Anterior cingulate cortex (tissue), 58 donors: ENCODE measurements around the gene MGAT5B.

Experiments
- DNase-seq, 58 donors: peaks; one replicate each; lab custom pipeline; 2025; lab: John Stamatoyannopoulos, UW

The MGAT5B gene

GRCh38 chr17:76944477-76944876, 76.3 kb downstream of the MGAT5B start:
- DNase-seq: no peak

DNA sequence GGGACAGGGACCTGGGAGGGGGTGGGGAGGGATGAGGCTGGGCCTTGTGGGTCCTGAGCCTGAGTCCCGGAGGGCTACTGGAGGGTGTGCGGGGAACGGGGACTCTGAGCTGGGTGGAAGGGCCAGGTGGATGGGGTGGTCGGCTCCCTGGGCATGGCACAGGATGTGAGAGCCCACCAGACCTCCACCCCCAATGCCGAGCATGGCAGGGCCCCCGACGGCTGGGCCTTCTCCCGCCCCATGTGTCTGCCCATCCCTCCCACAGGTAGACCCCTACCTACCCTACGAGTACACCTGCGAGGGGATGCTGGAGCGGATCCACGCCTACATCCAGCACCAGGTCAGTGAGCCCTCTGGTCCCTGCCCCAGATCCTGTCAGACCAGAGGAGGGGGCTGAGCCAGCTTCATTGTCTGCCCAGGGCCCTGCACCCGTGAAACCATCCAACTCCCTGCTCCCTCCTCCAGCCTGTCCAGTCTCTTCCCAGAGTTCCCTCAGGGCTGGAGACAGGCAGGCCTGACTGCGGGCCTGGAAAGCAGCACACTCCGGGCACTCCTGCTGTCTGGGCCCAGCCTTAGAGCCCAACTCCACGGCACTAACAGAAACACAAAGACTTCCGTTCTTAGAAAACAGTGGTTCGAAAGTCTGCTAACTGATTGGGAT, 78.0 kb downstream of the MGAT5B start:
- no peak for DNase-seq

- DNase-seq: no peak
Observed at GRCh38 chr17:76946772-76947135, 78.5 kb downstream of the MGAT5B start.

DNA sequence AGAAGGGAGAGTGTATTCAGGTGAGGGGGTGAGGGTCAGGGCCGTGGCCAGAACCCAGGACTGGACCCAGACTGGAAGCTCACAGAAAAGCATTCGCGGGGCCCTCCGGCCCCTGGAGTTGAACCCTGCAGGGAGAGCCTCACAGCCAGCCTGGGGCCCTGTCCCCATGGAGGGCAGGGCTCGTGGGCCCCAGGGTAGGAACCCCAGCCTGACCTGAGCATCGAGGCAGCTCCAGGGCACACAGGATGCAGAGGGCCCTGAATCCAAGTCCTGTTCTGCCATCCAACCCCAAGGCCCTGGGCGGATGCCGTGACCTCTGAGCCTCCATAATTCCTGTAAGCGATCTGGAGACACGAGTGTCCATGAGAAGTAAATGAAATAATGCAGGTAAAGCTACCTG, 79.1 kb downstream of the MGAT5B start:
- DNase-seq: no peak

GRCh38 chr17:76947771-76948170, 79.6 kb downstream of the MGAT5B start:
- DNase-seq: no peak

GRCh38 chr17:76948301-76948700, 80.1 kb downstream of the MGAT5B start:
- DNase-seq: no peak

- DNase-seq: peak in 16 of 58 donors; percentile 10 to 45 (median 24)
Observed at GRCh38 chr17:76948726-76949342, 80.6 kb downstream of the MGAT5B start.

DNA sequence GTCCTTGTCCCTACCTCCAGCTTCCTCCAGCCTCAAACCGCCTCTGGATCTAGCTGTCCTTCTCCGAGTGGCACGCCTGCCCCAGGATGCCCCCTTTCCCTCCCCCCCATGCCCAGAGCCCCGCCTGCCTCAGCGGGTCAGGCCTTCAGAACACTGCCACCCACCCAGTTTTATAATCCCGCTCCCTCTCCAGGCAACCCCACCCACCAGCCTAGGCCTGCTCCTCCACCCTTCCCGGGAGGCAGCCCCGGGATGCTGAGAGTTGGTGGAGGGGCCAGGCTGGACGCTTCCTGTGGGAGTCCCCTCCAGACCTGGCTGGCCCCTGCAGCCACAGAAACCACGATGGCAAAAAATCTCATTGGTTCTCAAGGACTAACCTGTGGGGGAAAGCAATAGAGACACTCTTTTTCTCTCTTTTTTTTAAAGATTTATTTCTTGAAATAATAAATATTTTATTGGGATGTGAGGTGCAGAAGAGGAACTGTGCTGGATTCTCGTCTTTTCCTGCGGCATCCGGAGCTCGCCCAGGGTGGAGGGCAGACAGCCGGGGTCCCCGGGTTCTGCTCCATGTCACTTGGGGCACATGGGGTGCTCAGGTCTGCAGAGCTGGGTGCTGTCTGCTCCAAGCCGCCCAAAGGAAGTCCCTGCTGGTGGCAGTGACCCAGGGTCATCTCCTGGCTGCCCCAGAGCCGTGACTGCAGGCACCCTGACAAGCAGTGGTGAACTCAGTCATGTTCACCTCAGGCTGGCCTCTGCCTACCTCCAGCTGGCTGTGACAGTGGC, 81.9 kb downstream of the MGAT5B start:
- peak in 1 of 58 donors; percentile 22 for DNase-seq

DNA sequence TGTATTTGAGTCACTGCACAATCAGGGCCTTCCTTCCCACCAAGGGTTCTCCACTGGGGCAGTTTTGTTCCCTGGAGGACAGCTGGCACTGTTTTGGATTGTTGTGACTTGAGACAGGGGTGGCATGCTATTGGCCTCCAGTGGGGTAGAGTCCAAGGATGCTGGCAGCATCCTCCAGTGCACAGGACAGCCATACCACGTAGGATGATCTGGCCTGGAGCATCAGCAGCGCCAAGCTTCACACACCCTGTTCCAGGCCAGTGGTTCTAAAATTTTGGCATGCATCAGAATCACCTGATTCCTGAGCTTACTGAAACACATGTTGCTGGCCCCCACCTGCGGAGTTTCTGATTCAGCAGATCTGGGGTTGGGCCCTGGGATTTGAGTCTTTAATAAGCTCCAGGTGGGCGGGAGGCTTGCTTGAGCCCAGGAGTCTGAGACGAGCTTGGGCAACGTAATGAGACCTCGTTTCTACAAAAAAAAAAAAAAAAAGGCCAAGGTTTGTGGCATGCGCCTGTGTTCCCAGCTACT, 83.2 kb downstream of the MGAT5B start:
- no peak for DNase-seq

GRCh38 chr17:76952402-76952801, 84.2 kb downstream of the MGAT5B start:
- DNase-seq: no peak

- DNase-seq: no peak
Observed at GRCh38 chr17:76953066-76953465, 84.9 kb downstream of the MGAT5B start.

GRCh38 chr17:76953946-76954345, 85.7 kb downstream of the MGAT5B start:
- peak in 2 of 58 donors; percentile 26 to 32 for DNase-seq

DNA sequence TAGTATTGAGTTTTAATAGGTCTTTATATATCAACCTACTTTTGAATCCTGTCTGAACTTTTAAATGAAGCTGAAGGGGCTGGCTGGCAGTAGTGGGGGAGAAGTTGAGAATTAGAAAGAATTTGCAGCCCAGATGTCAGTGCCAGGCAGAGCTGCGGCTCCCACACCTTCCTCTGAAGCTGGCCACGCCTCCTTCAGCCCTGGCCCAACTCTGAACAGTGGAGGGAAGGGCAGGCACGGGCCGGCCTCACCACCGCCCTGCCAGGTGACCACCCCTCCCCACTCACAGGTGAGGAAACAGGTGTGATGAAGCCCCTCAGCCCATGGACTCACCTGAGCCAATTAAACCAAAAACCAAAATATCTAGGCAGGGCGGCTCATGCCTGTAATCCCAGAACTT, 87.0 kb downstream of the MGAT5B start:
- DNase-seq: no peak

- DNase-seq: no peak
Observed at GRCh38 chr17:76956846-76957540, 88.8 kb downstream of the MGAT5B start.

- peak in 7 of 58 donors; percentile 4 to 35 (median 28) for DNase-seq
Observed at GRCh38 chr17:76957678-76958464, 89.7 kb downstream of the MGAT5B start.

DNA sequence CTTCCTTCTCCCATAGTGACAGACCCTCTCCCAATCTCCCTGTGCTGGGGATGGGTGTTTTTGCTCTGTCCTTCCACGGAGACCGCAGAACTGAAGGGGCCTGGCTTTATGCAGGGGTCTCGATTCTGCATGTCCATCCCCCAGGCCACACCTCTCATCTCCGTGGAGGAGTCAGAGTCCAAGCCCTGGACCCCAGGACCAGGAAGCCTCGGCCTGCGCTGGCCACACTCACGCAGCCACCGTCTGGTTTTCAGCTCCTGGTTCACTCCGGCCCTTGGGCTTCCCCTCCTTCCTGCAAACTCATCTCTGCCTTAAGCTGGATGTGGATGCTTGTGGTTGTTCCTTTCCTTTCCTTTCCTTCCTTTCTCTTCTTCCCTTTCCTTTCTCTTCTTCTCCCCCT, 90.8 kb downstream of the MGAT5B start:
- DNase-seq: no peak

GRCh38 chr17:76961869-76962268, 93.7 kb downstream of the MGAT5B start:
- DNase-seq: no peak

GRCh38 chr17:76962858-76963257, 94.7 kb downstream of the MGAT5B start:
- no peak for DNase-seq

GRCh38 chr17:76966016-76966415, 97.8 kb downstream of the MGAT5B start:
- no peak for DNase-seq
